Effector memory CD8-positive, alpha-beta T cell (primary cell): Measurements from ENCODE around the gene VTI1A.

ENCODE experiments used
- ATAC-seq: fragments of 150-1000 bp; cut with Tn5 transposase; replicated peaks from 2 replicates; pipeline ENCODE4 v1.10.0; 2021; ENCODE audit warnings: mild to moderate bottlenecking, moderate library complexity
- DNase-seq, 3 experiments: peaks; one replicate each; pipeline ENCODE4 v3.0.0; 2021
- H3K27ac Mint-ChIP-seq, 2 donors: one replicate each; pipeline ENCODE4 v1.8.0; 2022; ENCODE audit warnings: mild to moderate bottlenecking in 2 of 2, mixed read lengths in 2 of 2, moderate library complexity in 2 of 2
- H3K27me3 Mint-ChIP-seq, 2 donors: one replicate each; pipeline ENCODE4 v1.8.0; 2022; ENCODE audit warnings: mixed read lengths in 2 of 2
- H3K36me3 Mint-ChIP-seq: one replicate; pipeline ENCODE4 v1.8.0; 2022; ENCODE audit warnings: mild to moderate bottlenecking, moderate library complexity, mixed read lengths; ENCODE audit not compliant: insufficient read depth
- H3K4me1 Mint-ChIP-seq, 2 donors: one replicate each; pipeline ENCODE4 v1.8.0; 2022; ENCODE audit warnings: low read depth in 2 of 2, mixed read lengths in 2 of 2
- H3K4me3 Mint-ChIP-seq, 2 donors: one replicate each; pipeline ENCODE4 v1.8.0; 2022; ENCODE audit warnings: mild to moderate bottlenecking in 2 of 2, mixed read lengths in 2 of 2, moderate library complexity in 2 of 2
- H3K9me3 Mint-ChIP-seq, 2 donors: one replicate each; pipeline ENCODE4 v1.8.0; 2022; ENCODE audit warnings: mixed read lengths in 2 of 2

VTI1A gene

DNA sequence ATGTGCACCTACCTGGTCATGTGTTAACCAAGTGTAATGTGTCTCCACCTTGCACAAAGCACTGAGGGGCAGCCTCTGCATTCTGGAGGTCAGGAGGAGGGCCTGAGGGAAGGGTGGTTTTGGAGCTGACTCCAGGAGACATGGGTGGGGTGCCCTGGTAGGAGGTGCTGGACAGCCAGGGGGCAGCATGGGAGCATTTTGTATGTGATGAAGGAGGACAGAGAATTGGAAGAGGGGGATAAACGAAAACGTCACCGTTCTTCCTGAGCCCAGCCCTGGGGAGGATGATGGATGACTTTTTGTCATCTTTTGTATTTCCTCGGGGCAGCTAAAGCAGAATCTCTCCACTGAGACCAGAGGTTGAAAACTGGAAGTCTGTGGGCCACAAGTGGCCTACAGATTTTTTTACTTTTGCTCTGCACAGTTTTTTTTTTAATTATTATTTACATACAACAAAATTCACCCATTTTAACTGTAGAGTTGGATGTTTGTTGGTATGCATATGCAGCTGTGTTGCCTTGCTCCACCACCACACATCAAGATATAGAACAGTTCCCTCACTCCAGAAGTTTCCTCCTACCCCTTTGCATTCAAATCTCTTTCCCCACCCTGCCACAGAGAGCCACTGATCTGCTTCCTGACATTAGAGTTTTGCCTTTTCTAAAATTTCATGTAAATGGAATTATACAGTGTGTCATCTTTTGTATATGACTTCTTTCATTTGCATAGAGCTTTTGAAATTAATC lies 242.5 kb downstream of the VTI1A start:
- ATAC-seq (no peak), DNase-seq (no peak)
- H3K4me1 Mint-ChIP-seq = peaks cover 0 to 3% of the 10 kb centered on the region in 2 donors
- no peaks in the 10 kb centered on the region for H3K27me3 Mint-ChIP-seq
- peaks cover 7% of the 10 kb centered on the region for H3K36me3 Mint-ChIP-seq
- no peaks in the 10 kb centered on the region for H3K9me3 Mint-ChIP-seq
- H3K27ac Mint-ChIP-seq = no peak overlapping the region
- H3K4me3 Mint-ChIP-seq = no peak overlapping the region

DNA sequence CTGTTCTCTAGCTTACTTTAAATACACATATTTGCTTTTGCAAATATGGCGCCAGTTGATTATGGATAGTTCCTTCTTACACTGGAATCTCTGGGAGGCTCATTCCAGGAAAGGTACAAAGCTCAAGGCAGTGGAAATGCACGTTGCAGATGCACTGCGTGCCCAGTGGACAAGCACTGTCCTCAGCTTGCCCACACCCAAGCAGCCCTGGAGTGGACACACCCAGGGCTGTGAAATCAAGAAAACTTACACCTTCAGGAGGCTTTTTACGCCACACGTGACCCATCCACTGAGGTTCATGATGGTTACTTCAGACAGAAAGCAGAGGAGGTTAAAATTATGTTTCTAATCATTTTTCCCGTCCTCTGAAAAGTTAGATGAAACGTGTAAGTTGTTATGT lies 248.5 kb downstream of the VTI1A start:
- no peak for DNase-seq
- H3K4me3 Mint-ChIP-seq = no peak overlapping the region
- H3K9me3 Mint-ChIP-seq = no peaks in the 10 kb centered on the region
- H3K36me3 Mint-ChIP-seq = peaks cover 9% of the 10 kb centered on the region
- no peaks in the 10 kb centered on the region for H3K27me3 Mint-ChIP-seq
- no peak overlapping the region for H3K27ac Mint-ChIP-seq
- no peak for ATAC-seq
- H3K4me1 Mint-ChIP-seq = no peaks in the 10 kb centered on the region

GRCh38 chr10:112696592-112696991 lies 249.6 kb downstream of the VTI1A start:
- DNase-seq (no peak), ATAC-seq (no peak)
- H3K27ac Mint-ChIP-seq = no peak overlapping the region
- H3K4me1 Mint-ChIP-seq = no peaks in the 10 kb centered on the region
- no peaks in the 10 kb centered on the region for H3K27me3 Mint-ChIP-seq
- H3K36me3 Mint-ChIP-seq = peaks cover 9% of the 10 kb centered on the region
- H3K4me3 Mint-ChIP-seq = no peak overlapping the region
- H3K9me3 Mint-ChIP-seq = no peaks in the 10 kb centered on the region

GRCh38 chr10:112698133-112698817 lies 251.3 kb downstream of the VTI1A start:
- DNase-seq = no peak
- no peak for ATAC-seq
- Mint-ChIP-seq H3K4me3 (no peak overlapping the region), H3K27me3 (no peaks in the 10 kb centered on the region), H3K4me1 (no peaks in the 10 kb centered on the region), H3K27ac (no peak overlapping the region), H3K9me3 (no peaks in the 10 kb centered on the region), H3K36me3 (peaks cover 9% of the 10 kb centered on the region)

- Mint-ChIP-seq H3K27me3 (no peaks in the 10 kb centered on the region), H3K27ac (no peak overlapping the region), H3K4me1 (no peaks in the 10 kb centered on the region), H3K4me3 (no peak overlapping the region), H3K36me3 (peaks cover 9% of the 10 kb centered on the region), H3K9me3 (no peaks in the 10 kb centered on the region)
- no peak for DNase-seq
- no peak for ATAC-seq
These were observed 251.8 kb downstream of the VTI1A start for GRCh38 chr10:112698818-112699164.

DNA sequence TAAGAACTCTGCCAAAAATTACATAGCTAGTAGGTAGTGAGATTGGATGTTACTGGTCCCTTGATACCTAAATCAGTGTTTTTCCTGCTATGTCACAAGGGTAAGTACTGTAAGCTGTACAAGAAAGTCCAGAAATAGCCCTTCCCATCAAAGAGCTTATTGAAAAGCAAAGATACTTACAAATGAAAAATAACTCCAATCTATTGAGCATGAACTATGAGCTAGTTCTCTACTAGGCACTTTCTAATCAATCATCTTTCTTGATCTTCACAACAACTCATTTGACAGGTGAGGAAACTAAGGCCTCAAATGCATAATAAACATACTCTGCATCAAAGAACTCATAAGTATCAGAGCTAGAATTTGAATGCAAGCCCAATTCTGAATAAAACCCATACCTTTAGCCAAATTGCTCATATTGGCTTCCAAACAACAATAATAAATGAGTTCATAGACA lies 253.2 kb downstream of the VTI1A start:
- Mint-ChIP-seq H3K36me3 (peaks cover 9% of the 10 kb centered on the region), H3K4me1 (no peaks in the 10 kb centered on the region), H3K4me3 (no peak overlapping the region), H3K27ac (no peak overlapping the region), H3K27me3 (no peaks in the 10 kb centered on the region), H3K9me3 (no peaks in the 10 kb centered on the region)
- DNase-seq (no peak), ATAC-seq (no peak)

DNA sequence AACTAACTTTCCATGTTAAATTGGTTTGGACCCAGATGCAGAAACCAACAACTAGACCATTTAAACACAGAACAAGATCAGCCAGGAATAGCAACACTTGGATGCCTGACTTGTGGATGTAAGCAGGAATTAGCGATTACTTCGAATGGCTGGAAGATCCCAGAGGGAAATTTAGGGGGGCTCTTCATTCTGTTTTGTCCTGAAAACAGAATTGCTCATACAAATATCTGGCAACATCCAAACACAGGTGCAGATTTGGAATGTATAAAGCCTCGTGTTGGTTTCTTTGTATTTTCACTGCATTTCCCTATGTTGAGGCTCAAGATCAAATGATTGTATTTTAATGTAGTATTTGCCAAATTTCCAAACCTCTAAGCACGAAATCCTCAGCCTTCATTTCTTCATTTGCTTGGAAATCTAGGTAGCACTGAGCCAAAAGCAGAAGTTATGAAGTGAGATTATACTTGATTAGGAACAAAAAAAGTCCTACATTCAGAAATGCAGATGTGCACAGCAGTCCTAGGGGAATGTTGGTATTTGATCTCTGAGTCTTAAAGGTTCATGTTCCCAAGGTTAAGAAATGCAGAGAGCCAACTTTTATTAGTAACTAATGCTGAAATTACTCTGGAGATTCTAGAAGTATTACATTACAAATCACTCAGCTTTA lies 254.3 kb downstream of the VTI1A start:
- Mint-ChIP-seq H3K4me1 (no peaks in the 10 kb centered on the region), H3K4me3 (no peak overlapping the region), H3K27ac (no peak overlapping the region), H3K36me3 (peaks cover 9% of the 10 kb centered on the region), H3K9me3 (no peaks in the 10 kb centered on the region), H3K27me3 (no peaks in the 10 kb centered on the region)
- DNase-seq (no peak), ATAC-seq (no peak)

DNA sequence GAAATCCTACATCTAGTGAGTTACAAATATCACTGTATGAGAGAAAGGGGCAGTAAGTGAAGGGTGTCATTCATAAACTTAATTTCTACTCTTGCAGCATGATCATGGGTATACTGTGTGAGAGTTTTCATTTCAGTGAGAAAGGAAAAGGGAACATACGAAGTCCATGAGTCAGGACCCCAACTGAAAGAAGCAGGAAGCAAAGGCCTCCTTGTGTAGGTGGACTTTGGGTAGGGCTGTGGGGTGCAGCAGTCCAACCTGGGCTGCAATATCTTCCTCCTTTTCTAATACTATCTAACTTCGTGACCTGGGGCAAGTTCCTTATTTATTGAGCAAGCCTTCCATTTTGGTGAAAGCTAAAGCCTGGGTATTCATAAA lies 254.9 kb downstream of the VTI1A start:
- no peaks in the 10 kb centered on the region for H3K27me3 Mint-ChIP-seq
- no peaks in the 10 kb centered on the region for H3K9me3 Mint-ChIP-seq
- no peak for DNase-seq
- peaks cover 9% of the 10 kb centered on the region for H3K36me3 Mint-ChIP-seq
- no peak overlapping the region for H3K4me3 Mint-ChIP-seq
- ATAC-seq = no peak
- no peaks in the 10 kb centered on the region for H3K4me1 Mint-ChIP-seq
- H3K27ac Mint-ChIP-seq = no peak overlapping the region

GRCh38 chr10:112706577-112706976 lies 259.6 kb downstream of the VTI1A start:
- Mint-ChIP-seq H3K4me1 (no peaks in the 10 kb centered on the region), H3K27ac (no peak overlapping the region), H3K4me3 (no peak overlapping the region), H3K36me3 (peaks cover 3% of the 10 kb centered on the region), H3K9me3 (no peaks in the 10 kb centered on the region), H3K27me3 (no peaks in the 10 kb centered on the region)
- ATAC-seq = no peak
- DNase-seq = no peak

- H3K4me3 Mint-ChIP-seq = no peak overlapping the region
- H3K36me3 Mint-ChIP-seq = peaks cover 3% of the 10 kb centered on the region
- no peak overlapping the region for H3K27ac Mint-ChIP-seq
- no peak for ATAC-seq
- DNase-seq = no peak
- H3K9me3 Mint-ChIP-seq = no peaks in the 10 kb centered on the region
- H3K27me3 Mint-ChIP-seq = no peaks in the 10 kb centered on the region
- no peaks in the 10 kb centered on the region for H3K4me1 Mint-ChIP-seq
These were observed 261.4 kb downstream of the VTI1A start for GRCh38 chr10:112708461-112708860.

DNA sequence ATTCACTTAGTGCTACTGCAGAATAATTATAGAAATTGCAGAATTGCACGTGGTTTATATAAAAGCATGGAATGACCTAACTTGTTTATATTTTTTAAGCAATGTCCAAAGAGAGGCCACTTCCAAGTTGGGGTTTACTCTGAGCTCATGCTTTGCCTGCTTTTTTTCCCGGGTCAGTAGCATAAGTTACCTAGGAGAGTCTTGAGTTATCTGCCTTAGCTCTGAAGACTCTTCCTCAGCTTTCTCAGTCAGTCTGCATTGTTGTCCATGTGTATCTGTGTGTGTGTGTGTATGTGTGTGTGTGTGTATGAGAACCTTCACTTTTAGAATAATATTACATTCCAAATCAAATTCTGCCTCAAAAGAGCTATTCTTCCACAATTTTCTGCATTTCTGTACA lies 263.5 kb downstream of the VTI1A start:
- Mint-ChIP-seq H3K27me3 (no peaks in the 10 kb centered on the region), H3K27ac (no peak overlapping the region), H3K4me3 (no peak overlapping the region), H3K4me1 (no peaks in the 10 kb centered on the region), H3K9me3 (no peaks in the 10 kb centered on the region), H3K36me3 (peaks cover 8% of the 10 kb centered on the region)
- ATAC-seq = no peak
- no peak for DNase-seq

DNA sequence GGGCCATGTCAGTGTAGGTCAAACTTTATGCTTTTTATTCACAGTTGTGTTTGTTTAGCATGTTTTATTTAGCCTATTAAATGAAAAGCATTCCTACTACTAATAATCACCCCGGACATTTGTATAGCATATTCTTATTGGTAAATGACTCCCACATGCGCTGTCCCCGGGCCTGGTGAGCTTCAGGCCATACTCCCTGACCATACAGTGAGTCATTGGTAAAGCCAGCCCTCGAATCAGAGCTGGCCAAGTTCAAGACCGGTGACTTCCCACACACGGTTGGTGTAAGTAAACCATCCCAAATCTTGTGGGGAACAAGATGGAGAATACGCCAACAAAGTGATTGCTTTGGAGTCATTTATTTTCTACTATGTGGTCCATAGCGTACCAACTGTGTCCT lies 264.4 kb downstream of the VTI1A start:
- Mint-ChIP-seq H3K27ac (no peak overlapping the region), H3K9me3 (no peaks in the 10 kb centered on the region), H3K4me1 (no peaks in the 10 kb centered on the region), H3K27me3 (no peaks in the 10 kb centered on the region), H3K4me3 (no peak overlapping the region), H3K36me3 (peaks cover 11% of the 10 kb centered on the region)
- DNase-seq = no peak
- ATAC-seq = no peak

DNA sequence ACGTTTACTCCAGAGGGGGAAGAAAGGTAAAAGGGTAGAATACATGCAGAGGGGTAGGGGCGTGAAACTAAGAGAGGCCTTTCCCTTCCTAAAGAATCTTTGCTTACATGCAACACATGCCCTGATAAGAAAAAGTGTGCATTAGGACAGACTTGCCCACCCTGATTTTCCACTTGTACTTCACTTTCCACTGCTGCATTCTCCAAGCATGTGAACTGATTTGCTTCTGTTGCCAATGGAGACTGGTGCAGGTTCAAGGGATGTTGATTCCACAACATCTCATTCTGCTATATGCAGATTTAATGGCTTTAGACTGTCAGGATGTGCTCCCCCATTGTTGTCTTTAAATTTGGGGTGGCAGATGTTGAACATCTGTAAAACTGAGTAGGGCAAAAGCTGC lies 265.5 kb downstream of the VTI1A start:
- H3K4me1 Mint-ChIP-seq = no peaks in the 10 kb centered on the region
- no peaks in the 10 kb centered on the region for H3K9me3 Mint-ChIP-seq
- no peak overlapping the region for H3K4me3 Mint-ChIP-seq
- DNase-seq = no peak
- H3K27ac Mint-ChIP-seq = no peak overlapping the region
- ATAC-seq = no peak
- H3K27me3 Mint-ChIP-seq = no peaks in the 10 kb centered on the region
- H3K36me3 Mint-ChIP-seq = peaks cover 10% of the 10 kb centered on the region

DNA sequence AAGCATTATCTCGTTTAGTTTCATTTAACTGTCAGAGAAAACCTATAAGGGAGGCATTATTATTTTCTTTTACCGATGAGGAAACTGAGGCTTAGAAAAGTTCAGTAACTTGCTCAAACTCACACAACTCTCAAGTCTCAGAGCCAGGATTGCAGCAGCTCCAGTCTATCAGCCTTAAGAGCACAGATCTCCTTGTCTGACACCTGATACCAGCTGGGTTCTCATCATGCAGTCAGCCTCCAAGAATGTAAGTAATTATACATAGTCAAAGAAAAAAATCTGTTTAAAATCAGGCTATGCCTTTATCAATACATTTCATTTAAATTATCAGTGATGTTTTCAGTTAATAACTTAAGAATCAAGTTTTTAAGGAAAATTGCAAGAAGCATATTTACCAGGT lies 266.4 kb downstream of the VTI1A start:
- DNase-seq (no peak), ATAC-seq (no peak)
- H3K4me3 Mint-ChIP-seq = no peak overlapping the region
- H3K36me3 Mint-ChIP-seq = peaks cover 8% of the 10 kb centered on the region
- H3K27ac Mint-ChIP-seq = no peak overlapping the region
- no peaks in the 10 kb centered on the region for H3K9me3 Mint-ChIP-seq
- H3K4me1 Mint-ChIP-seq = no peaks in the 10 kb centered on the region
- no peaks in the 10 kb centered on the region for H3K27me3 Mint-ChIP-seq
